SKM-1 treated with dmso at 0.1 percent for 144 hours (cell line): ENCODE data around the gene NEDD4L.
"Not testable (repeated sequence)": the region's sequence is repeated elsewhere in the genome, so short reads cannot be mapped to it uniquely, and the experiment has no call there.

Source experiments
- DNase-seq: peaks from one replicate; lab custom pipeline; 2025; ENCODE audit not compliant: unreplicated experiment; lab: John Stamatoyannopoulos, UW

Gene NEDD4L

DNA sequence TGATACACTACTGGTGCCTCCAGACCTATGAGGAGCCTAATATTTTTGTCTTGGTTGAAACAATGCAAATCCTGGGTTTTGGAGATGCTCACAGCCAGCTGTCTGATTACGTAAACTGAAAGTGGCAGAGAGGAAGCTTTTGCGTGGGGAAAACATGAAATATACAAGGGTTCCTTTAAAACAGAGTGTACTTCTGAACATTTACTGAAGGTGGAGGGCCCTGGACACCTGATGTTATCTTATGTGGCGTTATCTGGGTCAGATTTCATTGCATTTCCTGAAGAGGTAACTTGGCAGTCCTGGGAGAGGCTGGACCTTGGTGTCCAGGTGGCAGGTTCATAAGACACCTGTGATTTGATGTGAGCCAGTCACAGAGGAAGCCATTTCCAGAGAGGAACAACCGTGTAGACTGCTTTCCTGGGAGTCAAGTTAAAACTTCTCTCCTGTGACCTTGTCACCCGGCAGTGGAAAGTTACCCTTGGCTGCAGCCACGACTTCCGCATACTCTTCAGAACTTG lies 105.0 kb downstream of the NEDD4L start:
- DNase-seq, result no peak

DNA sequence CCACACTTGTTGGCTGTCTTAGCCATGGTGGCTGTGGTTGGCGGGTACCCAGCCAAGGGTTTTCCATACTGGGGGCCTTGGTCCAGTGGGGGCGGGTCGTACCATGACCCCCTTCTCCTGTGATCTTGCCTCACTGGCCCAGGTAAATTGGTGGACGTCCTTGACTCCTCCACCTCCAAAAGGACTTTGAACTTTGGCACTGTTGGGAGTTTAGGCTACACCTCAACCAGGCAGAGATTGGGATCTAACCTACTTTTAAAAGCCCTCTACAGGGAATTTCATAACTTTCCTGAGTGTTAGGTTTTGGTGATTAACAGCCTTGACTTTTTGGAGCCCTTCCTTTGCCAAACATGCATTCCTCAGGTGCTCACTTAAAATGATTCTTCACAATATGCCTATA lies 106.7 kb downstream of the NEDD4L start:
- DNase-seq, result no peak

DNA sequence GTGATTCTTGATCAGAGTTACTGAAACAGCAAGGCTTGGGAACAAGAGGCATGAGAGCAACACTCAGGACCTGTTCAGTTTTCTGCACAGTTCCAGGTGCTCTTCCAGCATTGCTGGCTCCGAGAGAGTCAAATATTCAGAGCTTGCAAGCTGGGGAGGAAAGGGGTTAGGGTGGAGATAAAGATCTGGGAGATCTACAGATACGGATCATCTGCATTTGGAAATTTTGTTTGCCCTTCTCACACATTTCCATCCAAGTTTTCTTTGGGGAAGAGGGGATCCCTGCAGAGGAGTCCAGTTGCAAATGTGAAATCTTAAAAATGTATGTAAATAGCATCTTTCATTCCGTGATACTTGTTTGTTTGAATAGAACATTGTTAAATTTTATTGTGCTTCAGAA lies 108.2 kb downstream of the NEDD4L start:
- no peak for DNase-seq

DNA sequence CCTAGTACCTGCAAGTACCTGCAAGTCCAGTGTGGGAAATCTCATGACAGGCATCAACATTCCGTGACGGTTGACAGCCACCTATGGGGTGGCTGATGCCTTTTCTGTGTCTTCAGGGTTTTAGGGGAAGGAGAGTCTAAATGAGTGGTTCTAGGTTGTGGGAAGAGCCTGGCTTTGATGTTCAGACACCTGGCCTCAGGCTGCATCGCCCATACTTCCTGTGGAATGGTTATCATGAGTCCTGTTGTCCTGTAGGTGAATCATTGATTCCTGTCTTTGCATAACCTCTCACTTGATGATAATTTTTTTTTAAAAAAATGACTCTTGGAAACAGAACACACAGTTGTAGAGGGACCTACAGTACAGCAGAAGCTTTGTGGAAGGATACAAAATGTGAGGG lies 108.9 kb downstream of the NEDD4L start:
- DNase-seq, result no peak

DNA sequence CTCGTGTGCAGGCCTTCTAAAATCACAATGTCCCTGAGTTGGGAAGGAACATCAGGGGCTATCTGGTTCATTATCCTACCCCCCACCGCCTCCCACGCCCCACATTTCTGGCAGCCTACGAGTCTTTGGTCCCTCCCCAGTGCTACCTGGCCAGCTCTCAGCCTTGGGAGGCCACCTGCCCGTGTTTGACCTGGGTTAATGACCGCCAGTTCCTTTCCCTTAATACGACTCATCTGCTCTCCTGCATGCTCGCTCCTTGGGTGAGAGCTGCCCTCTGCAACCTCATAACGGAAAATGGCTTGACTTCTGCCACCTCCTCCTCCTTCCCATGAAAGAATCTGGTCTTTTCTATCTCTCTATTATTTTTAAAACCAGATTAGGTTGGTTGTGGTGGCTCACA lies 112.5 kb downstream of the NEDD4L start:
- no peak for DNase-seq

DNA sequence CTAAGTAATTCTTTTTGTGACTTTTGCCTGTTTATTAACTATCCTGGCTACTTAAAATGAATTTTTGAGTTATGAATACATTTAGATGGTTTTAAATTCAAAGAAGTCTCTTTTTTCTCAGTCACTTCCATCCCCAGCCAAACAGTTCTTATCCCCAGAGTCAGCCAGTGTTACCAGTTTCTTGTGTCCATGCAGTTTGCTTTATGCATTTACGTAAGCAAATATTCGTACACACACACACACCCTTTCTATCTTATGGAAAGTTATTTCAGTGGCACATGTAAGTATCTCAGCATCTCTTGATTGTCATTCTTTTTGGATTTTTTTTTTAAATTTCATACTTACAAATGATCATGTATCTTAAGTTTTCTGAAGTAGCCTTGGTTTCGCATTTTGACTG lies 113.2 kb downstream of the NEDD4L start:
- DNase-seq, result no peak

DNA sequence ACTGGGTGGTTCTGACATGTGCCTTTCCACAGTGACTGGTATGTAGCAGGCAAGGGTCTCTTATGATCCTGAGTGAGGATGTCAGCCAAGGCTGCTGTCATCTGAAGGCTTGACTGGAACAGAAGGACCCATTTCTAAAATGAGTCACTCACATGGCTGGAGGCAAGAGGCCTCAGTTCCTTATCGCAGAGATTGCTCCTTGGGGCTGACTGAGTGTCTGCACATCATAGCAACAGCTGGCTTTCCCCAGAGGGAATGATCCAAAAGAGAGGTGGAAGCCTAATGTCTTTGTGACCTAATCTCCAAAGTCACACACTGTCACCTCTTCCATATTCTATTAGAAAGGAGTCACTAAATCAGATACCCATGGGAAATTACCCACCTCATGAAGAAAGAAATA lies 114.0 kb downstream of the NEDD4L start:
- DNase-seq, result no peak

DNA sequence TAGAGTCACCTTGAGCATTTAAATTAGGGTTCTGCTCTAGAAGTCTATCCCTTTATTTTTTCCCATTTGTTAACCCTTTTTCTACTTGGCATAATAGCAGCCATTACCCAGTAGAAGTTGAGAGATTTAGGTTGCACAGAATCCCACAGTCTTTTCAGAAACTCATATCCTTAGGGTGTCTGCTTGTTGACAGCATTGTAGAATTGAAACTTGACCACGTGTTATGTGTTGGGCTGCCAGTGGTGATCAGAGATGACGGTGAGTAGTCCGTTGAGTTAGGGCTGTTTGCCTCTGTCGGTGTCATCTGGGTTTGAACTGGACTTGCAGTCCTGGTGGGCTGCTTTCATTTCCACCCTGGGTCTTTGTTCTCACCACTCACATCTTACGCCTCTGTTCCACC lies 114.4 kb downstream of the NEDD4L start:
- DNase-seq, result no peak

DNA sequence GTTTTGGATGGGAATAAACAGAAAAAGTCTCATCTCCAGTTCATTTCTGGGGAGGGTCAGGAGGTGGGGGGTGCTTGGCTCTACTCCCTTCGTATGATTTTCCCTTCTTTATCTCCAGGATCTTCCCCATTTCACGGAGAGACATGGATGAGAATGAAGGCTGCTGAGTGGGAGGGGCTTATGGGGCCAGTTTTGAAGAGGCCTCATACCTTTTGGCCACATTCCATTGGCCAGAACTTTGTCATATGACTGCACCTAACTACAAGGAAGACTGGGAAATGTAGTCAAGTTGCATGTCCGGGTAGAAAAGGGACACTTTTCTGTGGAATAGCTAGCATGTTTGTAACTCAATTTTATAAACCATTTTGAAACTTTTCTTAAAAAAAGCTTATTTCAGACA lies 117.6 kb downstream of the NEDD4L start:
- DNase-seq, result no peak

DNA sequence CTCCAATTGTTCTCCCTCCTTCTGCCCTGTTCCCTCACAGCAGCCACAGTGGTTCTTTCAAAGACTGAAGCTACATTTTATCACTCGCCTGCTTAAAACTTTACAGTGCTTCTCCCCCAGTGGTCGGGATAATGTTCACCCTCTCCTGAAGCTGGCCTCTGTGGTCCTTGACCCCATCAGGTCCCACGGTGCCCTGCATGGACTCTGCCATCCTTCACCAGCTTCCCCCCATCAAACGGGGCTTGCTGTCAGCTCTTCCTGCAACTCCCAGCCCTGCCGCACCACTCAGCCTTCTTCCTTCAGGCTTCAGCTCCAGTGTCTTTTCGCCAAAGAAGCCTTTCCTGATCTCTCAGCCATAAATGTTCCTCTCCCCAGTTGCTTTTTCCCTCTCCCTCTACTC lies 118.1 kb downstream of the NEDD4L start:
- DNase-seq, result no peak

DNA sequence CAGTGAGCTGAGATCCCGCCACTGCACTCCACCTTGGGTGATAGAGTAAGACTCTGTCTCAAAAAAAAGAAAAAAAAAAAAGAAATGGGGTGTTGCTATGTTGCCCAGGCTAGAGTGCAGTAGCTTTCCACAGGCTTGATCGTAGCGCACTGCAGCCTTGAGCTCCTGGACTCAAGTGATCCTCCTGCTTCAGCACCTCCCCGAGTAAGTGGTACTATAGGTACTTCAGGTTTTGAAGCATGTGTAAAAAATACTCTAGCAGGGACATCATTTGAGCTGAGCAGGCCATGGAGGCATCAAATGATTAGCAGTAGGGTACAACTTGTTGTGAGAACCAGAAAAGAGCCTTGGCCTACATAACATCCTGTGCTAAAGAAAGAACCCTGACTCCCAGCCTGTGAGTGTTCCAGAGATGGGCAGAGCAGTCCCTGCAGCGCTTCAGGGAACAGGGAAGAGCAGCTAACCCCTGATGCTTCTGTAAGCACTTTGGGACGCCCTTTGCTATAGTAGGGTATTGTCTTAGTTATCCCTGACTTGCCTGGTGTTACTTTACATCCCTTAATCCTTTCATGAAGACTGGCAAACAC lies 119.1 kb downstream of the NEDD4L start:
- no peak for DNase-seq

DNA sequence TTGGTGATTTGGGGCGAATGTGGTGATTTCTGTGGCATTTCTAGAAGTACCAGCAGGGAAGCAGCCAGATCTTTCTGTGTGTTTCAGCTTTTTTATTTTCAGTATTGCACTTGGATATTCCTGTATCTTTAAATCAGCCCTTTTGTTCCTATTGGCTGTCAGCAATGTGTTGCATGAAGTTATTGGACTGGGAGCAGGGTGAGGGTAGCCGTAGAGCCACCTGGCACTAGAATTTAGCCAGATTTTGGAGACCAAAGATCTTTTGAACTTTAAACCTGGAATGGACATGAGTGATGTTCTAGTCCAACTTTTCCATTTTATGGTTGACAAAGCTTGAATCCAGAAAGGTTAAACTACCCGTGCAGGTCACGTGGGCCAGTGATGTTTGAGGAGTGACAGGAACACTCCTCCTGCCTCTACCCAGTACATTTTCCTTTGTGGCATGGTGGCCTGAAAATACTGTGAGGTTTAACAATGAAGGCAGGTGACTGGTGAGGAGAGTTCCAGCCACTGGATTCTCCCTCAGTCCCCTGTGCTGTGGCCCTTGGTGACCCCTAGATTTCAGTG lies 122.3 kb downstream of the NEDD4L start:
- no peak for DNase-seq

DNA sequence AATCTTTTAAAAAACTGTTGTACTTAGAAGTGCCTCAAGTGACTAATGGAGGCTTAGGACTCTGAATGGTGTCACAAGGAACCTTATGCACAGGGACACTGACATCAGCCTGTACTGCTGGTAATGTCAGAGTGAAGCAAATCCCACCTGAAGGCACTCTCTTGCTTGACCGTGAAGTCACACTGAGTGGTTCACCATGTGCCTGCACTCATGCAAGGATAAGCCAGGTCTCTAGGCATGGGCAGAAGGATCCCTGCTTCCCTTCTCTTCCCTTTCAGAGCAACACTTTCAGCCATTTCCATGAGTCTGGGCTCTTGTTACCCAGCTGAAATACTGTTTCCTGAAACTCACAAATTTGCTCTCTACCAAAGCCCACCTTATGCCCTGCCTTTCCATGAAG lies 123.0 kb downstream of the NEDD4L start:
- DNase-seq, result no peak

DNA sequence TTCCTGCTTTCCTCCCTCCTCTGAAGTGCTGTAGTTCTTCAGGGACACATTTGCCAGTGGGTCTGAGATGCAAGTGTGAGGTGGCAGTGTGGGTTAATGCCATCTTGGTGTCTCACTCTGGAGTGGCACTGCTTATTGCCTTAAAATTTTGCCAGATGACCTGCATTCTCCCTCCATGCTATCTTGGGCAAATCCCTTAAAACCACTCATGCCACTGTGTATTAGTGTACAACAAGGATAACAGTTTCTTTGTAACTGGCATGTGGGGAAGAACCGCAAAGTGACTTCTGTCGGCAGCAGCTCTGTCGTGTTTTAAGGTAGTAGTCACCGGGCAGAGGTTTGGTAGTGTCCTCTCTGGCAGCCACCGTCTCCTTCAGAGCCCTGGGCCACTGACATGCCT lies 124.2 kb downstream of the NEDD4L start:
- no peak for DNase-seq

DNA sequence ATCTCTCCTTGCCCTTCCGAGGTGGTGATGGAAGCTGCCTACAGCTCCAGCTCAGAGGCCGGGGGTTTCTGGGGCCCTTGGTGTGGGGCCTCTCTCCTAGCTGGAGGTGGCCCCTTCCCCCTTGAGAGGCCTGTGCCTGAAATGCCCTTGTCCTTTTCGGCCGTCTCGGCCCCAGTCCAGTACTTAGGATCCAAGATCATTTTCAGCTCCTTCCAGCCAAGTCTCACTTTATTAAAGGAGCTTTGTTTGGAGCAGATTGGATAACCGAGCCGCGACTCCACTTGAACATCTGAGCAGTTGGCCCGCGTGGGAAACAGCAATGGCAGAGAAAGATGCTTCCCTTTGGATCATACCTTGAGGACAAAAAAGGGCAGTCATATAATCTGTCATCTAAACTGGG lies 125.0 kb downstream of the NEDD4L start:
- no peak for DNase-seq

DNA sequence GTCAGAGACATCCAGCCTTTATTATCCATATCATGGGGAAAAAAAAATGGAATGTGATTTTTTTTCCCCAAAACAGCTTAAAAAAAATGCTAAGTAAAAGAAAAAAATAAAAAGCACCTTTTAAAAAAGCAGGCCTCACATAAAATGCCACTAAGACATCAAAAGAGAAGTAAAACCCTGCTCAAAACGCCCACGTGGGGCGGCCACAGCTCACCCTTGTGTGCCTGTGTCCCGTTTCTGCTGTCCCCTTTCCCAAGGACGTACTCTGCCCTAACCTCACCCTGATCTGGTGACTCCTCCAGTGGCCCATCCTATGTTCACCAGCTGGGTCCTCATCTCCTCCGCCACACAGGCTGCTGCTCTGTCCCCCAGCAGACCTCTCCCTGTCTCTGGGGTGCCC lies 125.4 kb downstream of the NEDD4L start:
- DNase-seq, result no peak

DNA sequence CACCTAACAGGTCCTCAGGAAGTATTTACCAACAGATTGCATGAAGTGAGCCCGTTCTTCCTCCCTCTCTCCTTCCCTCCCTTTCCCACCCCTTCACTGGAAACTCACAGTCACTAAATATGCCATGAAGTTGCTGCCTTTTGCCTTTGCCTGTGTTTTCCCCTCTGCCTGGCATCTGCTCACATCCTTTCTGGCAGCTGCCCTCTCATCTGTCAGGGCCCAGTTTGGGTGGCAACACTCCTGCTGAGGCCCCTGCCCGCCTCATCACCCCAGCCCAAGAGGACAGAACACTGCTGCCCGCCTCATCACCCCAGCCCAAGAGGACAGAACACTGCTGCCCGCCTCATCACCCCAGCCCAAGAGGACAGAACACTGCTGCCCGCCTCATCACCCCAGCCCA lies 126.0 kb downstream of the NEDD4L start:
- DNase-seq, result not testable (repeated sequence)

DNA sequence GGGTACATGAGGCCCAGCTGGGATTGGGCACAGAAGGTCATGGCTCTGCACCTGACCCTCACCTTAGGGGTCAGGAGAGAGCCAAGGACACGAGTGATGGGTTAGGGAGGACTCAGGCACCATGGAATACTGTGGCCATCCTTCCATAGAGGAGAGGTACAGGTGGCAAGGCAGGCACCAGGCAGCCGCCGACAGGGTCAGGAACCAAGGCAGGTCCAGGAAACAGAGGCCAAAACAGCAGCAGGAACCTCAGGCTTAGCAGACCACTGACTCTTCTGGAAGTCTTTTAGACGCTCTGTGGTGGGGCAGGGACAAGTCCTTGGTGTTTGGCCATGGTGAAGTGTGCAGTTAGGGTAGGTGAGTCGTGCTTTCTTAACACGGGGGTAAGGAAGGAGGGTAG lies 128.0 kb downstream of the NEDD4L start:
- DNase-seq, result no peak

DNA sequence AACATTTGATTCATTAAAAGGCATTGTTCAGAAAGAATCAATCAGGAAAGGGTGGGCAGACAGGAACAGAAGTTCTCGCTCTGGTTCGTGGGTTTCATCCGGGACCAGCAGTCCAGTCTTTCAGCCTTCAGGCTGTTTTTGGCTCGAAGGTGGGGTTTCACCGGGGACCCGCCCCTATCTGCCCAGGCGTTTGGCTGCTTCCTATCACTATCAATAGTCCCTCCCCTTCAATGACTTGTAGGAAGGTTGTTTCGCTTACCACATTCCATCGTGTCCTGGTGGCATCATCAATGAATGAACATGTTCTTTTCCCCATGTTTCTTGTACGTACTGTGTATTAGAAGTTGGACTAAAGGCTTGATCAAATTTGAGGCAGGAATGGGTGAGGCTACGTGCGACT lies 130.3 kb downstream of the NEDD4L start:
- no peak for DNase-seq

DNA sequence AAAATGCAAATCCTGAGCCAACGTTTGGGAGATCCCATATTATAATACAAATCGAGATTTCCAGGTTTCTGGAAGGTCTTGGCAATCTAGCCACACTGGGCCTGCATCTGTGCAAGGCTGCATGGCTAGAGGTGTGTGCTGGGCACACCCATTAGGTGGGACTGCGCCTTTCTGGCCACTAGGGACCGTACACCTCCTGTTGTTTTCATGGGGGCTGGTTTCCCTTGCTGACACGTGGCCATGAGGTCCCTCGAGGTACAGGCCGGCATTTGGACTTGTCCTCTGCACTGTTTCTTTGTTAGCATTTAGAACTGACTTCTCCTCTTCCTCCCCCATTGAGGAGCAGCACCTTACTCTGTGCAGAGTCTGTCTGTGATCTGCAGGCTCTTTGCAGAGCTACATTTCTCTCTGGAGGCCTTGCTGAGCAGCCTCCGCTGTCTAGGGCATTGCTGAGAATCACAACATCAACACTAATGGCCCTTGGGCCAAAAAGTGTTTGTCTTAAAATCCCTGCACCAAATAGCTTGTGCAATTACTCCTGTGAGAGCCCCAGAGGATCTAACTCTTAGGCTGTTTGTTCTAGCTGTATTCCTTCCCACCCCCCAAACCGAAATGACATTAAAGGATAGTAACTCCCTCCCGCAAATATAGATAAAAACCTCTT lies 131.2 kb downstream of the NEDD4L start:
- DNase-seq, result no peak

DNA sequence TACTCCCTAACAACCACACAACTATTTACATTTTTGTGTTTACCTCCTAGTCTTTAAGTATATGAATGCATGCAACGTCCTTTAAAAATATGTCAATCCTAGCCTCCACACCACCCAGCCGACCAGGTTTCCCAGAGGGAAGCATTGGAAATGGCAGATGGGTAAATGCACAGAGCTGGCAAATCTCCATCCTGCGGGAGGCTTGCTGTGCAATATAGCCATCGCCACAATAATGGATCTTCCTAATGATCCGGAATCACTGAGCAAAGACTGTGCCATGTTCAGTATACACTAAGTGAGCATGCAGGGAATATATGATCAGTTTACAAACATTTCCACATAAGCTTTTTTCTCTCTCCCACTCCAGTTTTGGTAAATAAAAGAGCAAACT lies 131.8 kb downstream of the NEDD4L start:
- no peak for DNase-seq

DNA sequence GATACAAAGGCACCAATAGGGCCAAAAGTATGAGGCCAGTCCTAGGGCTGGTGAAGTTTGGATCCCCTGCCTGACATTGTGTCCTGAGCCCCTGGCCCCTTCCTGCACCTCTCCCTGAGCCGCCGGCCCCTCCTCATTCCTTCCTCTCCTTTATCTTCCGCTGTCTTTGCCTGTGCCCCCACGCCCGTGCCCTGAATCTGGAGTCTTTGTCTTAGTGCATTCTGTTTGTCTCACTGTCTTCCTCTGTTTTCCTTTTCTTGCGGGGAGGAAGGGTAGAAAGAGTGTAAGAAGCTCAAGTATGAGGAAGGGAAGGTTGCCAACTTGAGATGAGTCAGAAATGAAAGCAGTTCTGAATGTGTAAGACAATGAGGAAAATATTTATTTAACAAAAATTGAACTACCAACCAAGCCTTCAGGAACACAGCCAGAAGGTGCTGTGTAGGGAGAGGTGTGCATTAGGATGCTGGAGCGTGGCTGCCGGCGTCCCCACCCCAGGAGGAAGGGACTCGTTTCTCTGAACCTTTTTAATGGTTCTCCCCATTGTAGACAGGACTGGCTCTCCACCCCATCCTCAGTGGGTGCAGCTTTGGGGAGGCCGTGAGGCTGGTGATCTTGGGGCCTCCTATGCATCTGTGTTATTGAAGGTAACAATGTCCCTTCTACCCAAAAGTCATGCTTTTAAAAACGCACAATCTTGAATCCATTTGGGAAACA lies 133.1 kb downstream of the NEDD4L start:
- no peak for DNase-seq
